Liver (tissue), 3 donors: ENCODE measurements around the gene VPS13C.

ENCODE experiments used
- EGR1 ChIP-seq, 2 donors: IDR thresholded peaks; 2 replicates each; pipeline ENCODE4 v1.6.1; 2016 to 2018; ENCODE audit warnings: antibody characterized with exemption in 2 of 2, low read depth in 2 of 2
- GABPA ChIP-seq, 2 donors: IDR thresholded peaks in 1 of 2; conservative IDR thresholded peaks in 1 of 2; 2 replicates each; pipeline ENCODE4 v1.6.1; 2016; ENCODE audit warnings: antibody characterized with exemption in 2 of 2, mild to moderate bottlenecking in 1 of 2, moderate library complexity in 1 of 2
- JUND ChIP-seq, 2 donors: IDR thresholded peaks; 2 replicates each; pipeline ENCODE4 v1.6.1; 2016; ENCODE audit warnings: antibody characterized with exemption in 2 of 2
- NR2F2 ChIP-seq: IDR thresholded peaks from 2 replicates; pipeline ENCODE4 v1.6.1; 2016; ENCODE audit warnings: antibody characterized with exemption
- RXRA ChIP-seq, 2 donors: IDR thresholded peaks; 2 replicates each; pipeline ENCODE4 v1.6.1; 2017 to 2018; ENCODE audit warnings: antibody characterized with exemption in 2 of 2, mild to moderate bottlenecking in 1 of 2
- SP1 ChIP-seq: IDR thresholded peaks from 2 replicates; pipeline ENCODE4 v1.6.1; 2018; ENCODE audit warnings: antibody characterized with exemption, mild to moderate bottlenecking
- TAF1 ChIP-seq: conservative IDR thresholded peaks from 2 replicates; pipeline ENCODE4 v1.6.1; 2016; ENCODE audit warnings: antibody characterized with exemption, mild to moderate bottlenecking
- YY1 ChIP-seq: IDR thresholded peaks from 2 replicates; pipeline ENCODE4 v1.6.1; 2016; ENCODE audit warnings: antibody characterized with exemption, mild to moderate bottlenecking
- TF ChIP-seq, protein P1 (sequence below): fragments of 150-350 bp; IDR thresholded peaks from 2 replicates; pipeline ENCODE4 v1.5.1; 2017; ENCODE audit warnings: improper control_type of control experiment, low read depth, low read length; ENCODE audit not compliant: missing input control
- TF ChIP-seq, protein P2 (sequence below): IDR thresholded peaks from 2 replicates; pipeline ENCODE4 v1.6.1; 2016; ENCODE audit warnings: antibody characterized with exemption
- TF ChIP-seq, protein P3 (sequence below): IDR thresholded peaks from 2 replicates; pipeline ENCODE4 v1.6.1; 2016; ENCODE audit warnings: antibody characterized with exemption
- TF ChIP-seq, protein P4 (sequence below): IDR thresholded peaks from 2 replicates; pipeline ENCODE4 v1.6.1; 2016; ENCODE audit warnings: antibody characterized with exemption, mild to moderate bottlenecking
- donor health status: healthy.
- donor health status: healthy.

DNA sequence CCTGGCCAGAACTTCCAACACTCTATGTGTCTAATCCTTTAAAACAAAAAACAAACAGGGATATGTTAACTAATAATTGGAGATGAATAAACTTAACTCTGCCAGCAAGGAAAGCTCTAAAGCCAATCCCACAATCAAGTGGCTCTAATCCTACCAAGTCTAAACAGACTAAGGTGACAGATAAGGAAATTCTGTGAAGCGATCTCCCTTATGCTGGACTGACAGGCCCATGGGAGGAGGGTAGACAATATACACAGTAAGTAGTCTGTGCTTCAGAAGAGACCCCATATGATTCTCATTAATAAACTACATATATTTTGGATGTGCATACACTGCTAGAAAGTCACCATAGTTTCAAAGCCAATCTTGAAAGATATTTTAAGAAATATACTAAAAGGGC lies 10.1 kb downstream of the VPS13C start:
- TF ChIP-seq, protein P1, sequence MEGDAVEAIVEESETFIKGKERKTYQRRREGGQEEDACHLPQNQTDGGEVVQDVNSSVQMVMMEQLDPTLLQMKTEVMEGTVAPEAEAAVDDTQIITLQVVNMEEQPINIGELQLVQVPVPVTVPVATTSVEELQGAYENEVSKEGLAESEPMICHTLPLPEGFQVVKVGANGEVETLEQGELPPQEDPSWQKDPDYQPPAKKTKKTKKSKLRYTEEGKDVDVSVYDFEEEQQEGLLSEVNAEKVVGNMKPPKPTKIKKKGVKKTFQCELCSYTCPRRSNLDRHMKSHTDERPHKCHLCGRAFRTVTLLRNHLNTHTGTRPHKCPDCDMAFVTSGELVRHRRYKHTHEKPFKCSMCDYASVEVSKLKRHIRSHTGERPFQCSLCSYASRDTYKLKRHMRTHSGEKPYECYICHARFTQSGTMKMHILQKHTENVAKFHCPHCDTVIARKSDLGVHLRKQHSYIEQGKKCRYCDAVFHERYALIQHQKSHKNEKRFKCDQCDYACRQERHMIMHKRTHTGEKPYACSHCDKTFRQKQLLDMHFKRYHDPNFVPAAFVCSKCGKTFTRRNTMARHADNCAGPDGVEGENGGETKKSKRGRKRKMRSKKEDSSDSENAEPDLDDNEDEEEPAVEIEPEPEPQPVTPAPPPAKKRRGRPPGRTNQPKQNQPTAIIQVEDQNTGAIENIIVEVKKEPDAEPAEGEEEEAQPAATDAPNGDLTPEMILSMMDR: no peak
- TF ChIP-seq, protein P2, sequence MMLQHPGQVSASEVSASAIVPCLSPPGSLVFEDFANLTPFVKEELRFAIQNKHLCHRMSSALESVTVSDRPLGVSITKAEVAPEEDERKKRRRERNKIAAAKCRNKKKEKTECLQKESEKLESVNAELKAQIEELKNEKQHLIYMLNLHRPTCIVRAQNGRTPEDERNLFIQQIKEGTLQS: no peak
- TF ChIP-seq TAF1 (no peak), YY1 (no peak), EGR1 (IDR thresholded peaks at IDR 0.05; ENCODE audit: low read depth in 2 of 2) (no peak), GABPA (IDR thresholded peaks at IDR 0.05 in 1 of 2, conservative IDR thresholded peaks at IDR 0.05 in 1 of 2) (no peak), SP1 (no peak), JUND (IDR thresholded peaks at IDR 0.05) (no peak), NR2F2 (no peak), RXRA (IDR thresholded peaks at IDR 0.05) (no peak)
- TF ChIP-seq, protein P3, sequence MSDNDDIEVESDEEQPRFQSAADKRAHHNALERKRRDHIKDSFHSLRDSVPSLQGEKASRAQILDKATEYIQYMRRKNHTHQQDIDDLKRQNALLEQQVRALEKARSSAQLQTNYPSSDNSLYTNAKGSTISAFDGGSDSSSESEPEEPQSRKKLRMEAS: no peak
- TF ChIP-seq, protein P4, sequence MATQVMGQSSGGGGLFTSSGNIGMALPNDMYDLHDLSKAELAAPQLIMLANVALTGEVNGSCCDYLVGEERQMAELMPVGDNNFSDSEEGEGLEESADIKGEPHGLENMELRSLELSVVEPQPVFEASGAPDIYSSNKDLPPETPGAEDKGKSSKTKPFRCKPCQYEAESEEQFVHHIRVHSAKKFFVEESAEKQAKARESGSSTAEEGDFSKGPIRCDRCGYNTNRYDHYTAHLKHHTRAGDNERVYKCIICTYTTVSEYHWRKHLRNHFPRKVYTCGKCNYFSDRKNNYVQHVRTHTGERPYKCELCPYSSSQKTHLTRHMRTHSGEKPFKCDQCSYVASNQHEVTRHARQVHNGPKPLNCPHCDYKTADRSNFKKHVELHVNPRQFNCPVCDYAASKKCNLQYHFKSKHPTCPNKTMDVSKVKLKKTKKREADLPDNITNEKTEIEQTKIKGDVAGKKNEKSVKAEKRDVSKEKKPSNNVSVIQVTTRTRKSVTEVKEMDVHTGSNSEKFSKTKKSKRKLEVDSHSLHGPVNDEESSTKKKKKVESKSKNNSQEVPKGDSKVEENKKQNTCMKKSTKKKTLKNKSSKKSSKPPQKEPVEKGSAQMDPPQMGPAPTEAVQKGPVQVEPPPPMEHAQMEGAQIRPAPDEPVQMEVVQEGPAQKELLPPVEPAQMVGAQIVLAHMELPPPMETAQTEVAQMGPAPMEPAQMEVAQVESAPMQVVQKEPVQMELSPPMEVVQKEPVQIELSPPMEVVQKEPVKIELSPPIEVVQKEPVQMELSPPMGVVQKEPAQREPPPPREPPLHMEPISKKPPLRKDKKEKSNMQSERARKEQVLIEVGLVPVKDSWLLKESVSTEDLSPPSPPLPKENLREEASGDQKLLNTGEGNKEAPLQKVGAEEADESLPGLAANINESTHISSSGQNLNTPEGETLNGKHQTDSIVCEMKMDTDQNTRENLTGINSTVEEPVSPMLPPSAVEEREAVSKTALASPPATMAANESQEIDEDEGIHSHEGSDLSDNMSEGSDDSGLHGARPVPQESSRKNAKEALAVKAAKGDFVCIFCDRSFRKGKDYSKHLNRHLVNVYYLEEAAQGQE: no peak
